ENCODE results near the gene SLC27A6.

GRCh38 chr5:129077433-129078075, 112.3 kb downstream of the SLC27A6 start:
- TF ChIP-seq CTCF (IDR thresholded peaks at IDR 0.05) (no peak), POLR2A (IDR thresholded peaks at IDR 0.05) (no peak), POLR2AphosphoS5 (IDR thresholded peaks at IDR 0.05) (no peak)

Data from breast epithelium (tissue), 3 donors.